ENCODE measurements around the gene PDE6G.
A peak's percentile ranks its signal among the peaks of the same experiment; 100 is the strongest.
"Not testable (repeated sequence)": the region's sequence is repeated elsewhere in the genome, so short reads cannot be mapped to it uniquely, and the experiment has no call there.

DNA sequence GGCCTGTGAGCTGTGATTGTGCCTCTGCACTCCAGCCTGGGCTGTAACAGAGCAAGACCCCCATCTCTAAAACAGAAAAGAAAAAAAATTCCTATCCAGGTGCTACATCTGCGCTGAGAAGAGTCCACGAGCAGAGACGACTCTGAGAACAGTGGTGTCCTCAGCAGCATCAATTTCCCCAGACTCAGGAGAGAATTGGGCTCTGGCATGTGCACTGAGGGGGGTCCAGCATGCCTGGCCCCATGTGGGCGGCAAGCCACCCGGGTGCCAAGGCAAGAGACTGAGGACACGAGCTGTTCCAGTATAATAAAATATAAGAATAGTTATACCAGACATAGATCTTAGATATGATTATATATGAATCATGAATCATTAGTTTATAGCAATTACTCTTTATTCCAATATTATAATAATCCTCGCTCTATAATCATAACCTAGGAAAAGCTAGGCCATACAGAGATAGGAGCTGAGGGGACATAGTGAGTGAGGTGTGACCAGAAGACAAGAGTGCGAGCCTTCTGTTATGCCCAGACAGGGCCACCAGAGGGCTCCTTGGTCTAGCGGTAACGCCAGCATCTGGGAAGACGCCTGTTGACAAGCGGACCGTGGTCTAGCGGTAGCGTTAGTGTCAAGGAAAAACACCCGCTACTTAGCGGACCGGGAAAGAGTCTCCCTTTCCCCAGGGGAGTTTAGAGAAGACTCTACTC lies 19.3 kb upstream of the PDE6G start:
- TF ChIP-seq, protein P1, sequence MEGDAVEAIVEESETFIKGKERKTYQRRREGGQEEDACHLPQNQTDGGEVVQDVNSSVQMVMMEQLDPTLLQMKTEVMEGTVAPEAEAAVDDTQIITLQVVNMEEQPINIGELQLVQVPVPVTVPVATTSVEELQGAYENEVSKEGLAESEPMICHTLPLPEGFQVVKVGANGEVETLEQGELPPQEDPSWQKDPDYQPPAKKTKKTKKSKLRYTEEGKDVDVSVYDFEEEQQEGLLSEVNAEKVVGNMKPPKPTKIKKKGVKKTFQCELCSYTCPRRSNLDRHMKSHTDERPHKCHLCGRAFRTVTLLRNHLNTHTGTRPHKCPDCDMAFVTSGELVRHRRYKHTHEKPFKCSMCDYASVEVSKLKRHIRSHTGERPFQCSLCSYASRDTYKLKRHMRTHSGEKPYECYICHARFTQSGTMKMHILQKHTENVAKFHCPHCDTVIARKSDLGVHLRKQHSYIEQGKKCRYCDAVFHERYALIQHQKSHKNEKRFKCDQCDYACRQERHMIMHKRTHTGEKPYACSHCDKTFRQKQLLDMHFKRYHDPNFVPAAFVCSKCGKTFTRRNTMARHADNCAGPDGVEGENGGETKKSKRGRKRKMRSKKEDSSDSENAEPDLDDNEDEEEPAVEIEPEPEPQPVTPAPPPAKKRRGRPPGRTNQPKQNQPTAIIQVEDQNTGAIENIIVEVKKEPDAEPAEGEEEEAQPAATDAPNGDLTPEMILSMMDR (IDR thresholded peaks at IDR 0.05), result peak; percentile 24 to 73 (median 64)
- TF ChIP-seq POLR2A (IDR thresholded peaks at IDR 0.05), result not testable (repeated sequence)
